WTC11 (cell line): Measurements from ENCODE around the gene LILRB2.

ENCODE experiments used
- GABPB1 ChIP-seq: sonication (generic); formaldehyde crosslinking; IDR thresholded peaks from 2 replicates; pipeline ENCODE4 v1.8.1; 2023; ENCODE audit warnings: mild to moderate bottlenecking, missing genetic modification reagents
- IRF1 ChIP-seq: sonication (generic); formaldehyde crosslinking; IDR thresholded peaks from 2 replicates; pipeline ENCODE4 v1.8.0; 2023; ENCODE audit warnings: missing genetic modification reagents
- NR2C2 ChIP-seq: sonication (generic); formaldehyde crosslinking; IDR thresholded peaks from 2 replicates; pipeline ENCODE4 v1.8.0; 2022; ENCODE audit warnings: mild to moderate bottlenecking, missing genetic modification reagents
- USF1 ChIP-seq: sonication (generic); formaldehyde crosslinking; IDR thresholded peaks from 2 replicates; pipeline ENCODE4 v1.8.0; 2022; ENCODE audit warnings: mild to moderate bottlenecking, missing genetic modification reagents
- USF2 ChIP-seq: sonication (generic); formaldehyde crosslinking; IDR thresholded peaks from 2 replicates; pipeline ENCODE4 v1.8.1; 2023; ENCODE audit warnings: mild to moderate bottlenecking, missing genetic modification reagents, moderate library complexity
- TF ChIP-seq, protein P1 (sequence below): fragments of 200-600 bp; IDR thresholded peaks from 2 replicates; pipeline ENCODE4 v1.8.0; 2022; ENCODE audit warnings: antibody characterized with exemption

- TF ChIP-seq, protein P1, sequence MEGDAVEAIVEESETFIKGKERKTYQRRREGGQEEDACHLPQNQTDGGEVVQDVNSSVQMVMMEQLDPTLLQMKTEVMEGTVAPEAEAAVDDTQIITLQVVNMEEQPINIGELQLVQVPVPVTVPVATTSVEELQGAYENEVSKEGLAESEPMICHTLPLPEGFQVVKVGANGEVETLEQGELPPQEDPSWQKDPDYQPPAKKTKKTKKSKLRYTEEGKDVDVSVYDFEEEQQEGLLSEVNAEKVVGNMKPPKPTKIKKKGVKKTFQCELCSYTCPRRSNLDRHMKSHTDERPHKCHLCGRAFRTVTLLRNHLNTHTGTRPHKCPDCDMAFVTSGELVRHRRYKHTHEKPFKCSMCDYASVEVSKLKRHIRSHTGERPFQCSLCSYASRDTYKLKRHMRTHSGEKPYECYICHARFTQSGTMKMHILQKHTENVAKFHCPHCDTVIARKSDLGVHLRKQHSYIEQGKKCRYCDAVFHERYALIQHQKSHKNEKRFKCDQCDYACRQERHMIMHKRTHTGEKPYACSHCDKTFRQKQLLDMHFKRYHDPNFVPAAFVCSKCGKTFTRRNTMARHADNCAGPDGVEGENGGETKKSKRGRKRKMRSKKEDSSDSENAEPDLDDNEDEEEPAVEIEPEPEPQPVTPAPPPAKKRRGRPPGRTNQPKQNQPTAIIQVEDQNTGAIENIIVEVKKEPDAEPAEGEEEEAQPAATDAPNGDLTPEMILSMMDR, result no peak
- no peak for TF ChIP-seq USF1 (CRISPR knock-in tag)
- no peak for TF ChIP-seq GABPB1 (CRISPR knock-in tag)
- no peak for TF ChIP-seq IRF1 (CRISPR knock-in tag)
- no peak for TF ChIP-seq NR2C2 (CRISPR knock-in tag)
- no peak for TF ChIP-seq USF2 (CRISPR knock-in tag)
These were observed 37.0 kb upstream of the LILRB2 start for GRCh38 chr19:54317965-54318240.
